Right lobe of liver (tissue), 4 donors: Measurements from ENCODE around the gene IL17RA.

ENCODE experiments used
- CTCF ChIP-seq, 4 donors: fragments of 200-600 bp in 3 of 4; fragments of 450-650 bp in 1 of 4; IDR thresholded peaks; one replicate each; pipeline versions ENCODE4 v1.5.1 to v1.8.0; 2016 to 2022; ENCODE audit warnings: antibody characterized with exemption in 4 of 4, mild to moderate bottlenecking in 2 of 4
- POLR2A ChIP-seq: fragments of 450-650 bp; IDR thresholded peaks from one replicate; pipeline ENCODE4 v1.6.1; 2017; ENCODE audit warnings: antibody characterized with exemption, mild to moderate bottlenecking
- donor health status: DM: no; HTN: no; CAD: no.
- donor health status: DM: no; HTN: no; CAD: no.
- donor health status: DM: no; HTN: yes; CAD: no.

GRCh38 chr22:17115945-17116565, 31.3 kb downstream of the IL17RA start:
- TF ChIP-seq CTCF (IDR thresholded peaks at IDR 0.05) (no peak), POLR2A (no peak)
